ENCODE measurements around the gene CARD14.

DNA sequence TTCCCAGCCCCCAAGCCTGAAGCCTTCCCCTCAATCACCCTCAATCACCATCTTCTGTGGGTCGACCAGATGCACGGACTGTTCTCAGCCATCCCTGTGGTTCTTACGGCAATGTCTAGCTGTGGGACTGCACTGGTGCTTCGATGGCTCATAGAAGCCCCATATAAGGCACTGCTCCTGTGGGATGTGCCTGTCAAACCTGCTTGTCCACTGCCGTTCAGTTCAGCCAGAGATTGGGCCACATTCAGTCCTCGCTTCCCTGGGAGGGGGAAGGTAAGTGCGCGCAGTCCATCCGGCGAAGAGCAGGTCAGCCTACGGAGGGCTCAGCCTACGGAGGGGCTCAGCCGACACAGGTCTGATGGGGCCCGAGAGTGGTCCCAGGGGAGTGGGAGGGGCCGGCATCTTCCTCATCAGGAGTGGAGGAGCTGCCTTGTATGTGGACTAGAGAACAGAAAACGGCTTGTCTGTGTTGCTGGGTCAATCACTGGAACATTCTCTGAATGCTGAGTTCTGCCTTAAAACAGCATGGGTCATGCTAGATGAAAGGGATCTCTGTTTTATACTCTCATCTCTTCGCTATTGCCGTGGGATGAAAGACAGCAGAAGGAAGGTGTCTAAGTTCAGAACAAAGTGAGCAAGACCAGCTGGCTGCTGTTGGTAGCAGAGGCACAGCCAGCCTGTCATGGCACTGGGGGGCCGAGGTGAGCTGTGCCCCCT, at the start of gene CARD14:
- TF ChIP-seq CTCF (conservative IDR thresholded peaks at IDR 0.05; ENCODE audit: low read depth, low read length) (no peak), EZH2 (IDR thresholded peaks at IDR 0.05; ENCODE audit: low read length, unreplicated experiment) (no peak), EZH2phosphoT487 (IDR thresholded peaks at IDR 0.05; ENCODE audit: borderline replicate concordance, low read length) (no peak)

Measured in PC-3 (cell line).